Measurements from ENCODE around the gene OR9A4.

GRCh38 chr7:141866974-141867373 lies 49.2 kb upstream of the OR9A4 start:
- no peak for TF ChIP-seq CTCF (conservative IDR thresholded peaks at IDR 0.05 in 1 of 2, IDR thresholded peaks at IDR 0.05 in 1 of 2; ENCODE audit: low read depth in 1 of 2, low read length in 2 of 2)
- no peak for TF ChIP-seq EZH2 (IDR thresholded peaks at IDR 0.05; ENCODE audit: low read length, missing control alignments)

All from fibroblast of lung (primary cell).